ENCODE results near the gene SLC6A6.

DNA sequence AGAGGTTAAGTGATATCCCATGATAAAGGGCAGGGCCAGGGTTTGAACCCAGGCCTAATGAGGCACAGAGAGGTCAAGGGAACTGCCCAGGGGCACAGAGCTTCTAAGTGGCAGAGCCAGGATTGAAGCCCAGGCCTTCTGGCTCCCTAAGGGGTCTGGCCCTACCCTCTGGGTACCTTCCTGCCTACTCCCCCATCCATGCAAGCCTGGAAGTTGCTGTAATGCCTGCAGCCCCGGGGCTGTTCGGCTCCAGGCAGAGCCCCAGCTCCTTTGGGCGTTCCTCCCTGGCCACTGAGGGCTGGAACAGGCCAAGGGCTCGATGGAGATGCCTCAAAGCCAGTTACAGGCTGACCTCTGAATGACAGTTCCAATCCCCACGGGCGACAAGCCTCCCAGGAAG, 133.2 kb downstream of the SLC6A6 start:
- TF ChIP-seq, protein P1, sequence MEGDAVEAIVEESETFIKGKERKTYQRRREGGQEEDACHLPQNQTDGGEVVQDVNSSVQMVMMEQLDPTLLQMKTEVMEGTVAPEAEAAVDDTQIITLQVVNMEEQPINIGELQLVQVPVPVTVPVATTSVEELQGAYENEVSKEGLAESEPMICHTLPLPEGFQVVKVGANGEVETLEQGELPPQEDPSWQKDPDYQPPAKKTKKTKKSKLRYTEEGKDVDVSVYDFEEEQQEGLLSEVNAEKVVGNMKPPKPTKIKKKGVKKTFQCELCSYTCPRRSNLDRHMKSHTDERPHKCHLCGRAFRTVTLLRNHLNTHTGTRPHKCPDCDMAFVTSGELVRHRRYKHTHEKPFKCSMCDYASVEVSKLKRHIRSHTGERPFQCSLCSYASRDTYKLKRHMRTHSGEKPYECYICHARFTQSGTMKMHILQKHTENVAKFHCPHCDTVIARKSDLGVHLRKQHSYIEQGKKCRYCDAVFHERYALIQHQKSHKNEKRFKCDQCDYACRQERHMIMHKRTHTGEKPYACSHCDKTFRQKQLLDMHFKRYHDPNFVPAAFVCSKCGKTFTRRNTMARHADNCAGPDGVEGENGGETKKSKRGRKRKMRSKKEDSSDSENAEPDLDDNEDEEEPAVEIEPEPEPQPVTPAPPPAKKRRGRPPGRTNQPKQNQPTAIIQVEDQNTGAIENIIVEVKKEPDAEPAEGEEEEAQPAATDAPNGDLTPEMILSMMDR (IDR thresholded peaks at IDR 0.05): no peak
- TF ChIP-seq POLR2A (IDR thresholded peaks at IDR 0.05): no peak
